Hepatocyte (in vitro differentiated cells): ENCODE results near the gene DIS3L2. TPM values are rescaled to one million over a fixed set of nuclear protein-coding genes. Genes with fewer than 3 reads are reported as not detected.
A peak's percentile ranks its signal among the peaks of the same experiment; 100 is the strongest.

Experiments used
- DNase-seq: peaks from one replicate; pipeline ENCODE4 v3.0.0-alpha.2; 2016; ENCODE audit warnings: low spot score
- H2AFZ ChIP-seq: fragments of 200-600 bp; sonication (generic); 2 replicates; pipeline ENCODE4 v1.6.0; 2016; ENCODE audit warnings: antibody characterized with exemption, mild to moderate bottlenecking
- H3K27ac ChIP-seq: fragments of 200-600 bp; sonication (generic); 2 replicates; pipeline ENCODE4 v1.5.1; 2016; ENCODE audit warnings: mild to moderate bottlenecking
- H3K27me3 ChIP-seq: fragments of 200-600 bp; sonication (generic); 2 replicates; pipeline ENCODE4 v1.6.1; 2016
- H3K36me3 ChIP-seq: fragments of 200-600 bp; sonication (generic); replicated peaks from 2 replicates; pipeline ENCODE4 v1.5.1; 2016; ENCODE audit warnings: low read depth; ENCODE audit not compliant: insufficient read depth
- H3K4me1 ChIP-seq: fragments of 200-600 bp; sonication (generic); 2 replicates; pipeline ENCODE4 v1.5.1; 2016; ENCODE audit warnings: mild to moderate bottlenecking, moderate library complexity; ENCODE audit not compliant: insufficient read depth
- H3K4me2 ChIP-seq: fragments of 200-600 bp; sonication (generic); 2 replicates; pipeline ENCODE4 v1.6.0; 2016
- H3K4me3 ChIP-seq: fragments of 200-600 bp; sonication (generic); 2 replicates; pipeline ENCODE4 v1.5.1; 2016; ENCODE audit warnings: mild to moderate bottlenecking
- H3K79me2 ChIP-seq: fragments of 200-600 bp; sonication (generic); 2 replicates; pipeline ENCODE4 v1.6.0; 2017; ENCODE audit warnings: mild to moderate bottlenecking
- H3K9me2 ChIP-seq: fragments of 200-600 bp; sonication (generic); replicated peaks from 2 replicates; pipeline ENCODE4 v1.6.0; 2017; ENCODE audit warnings: mild to moderate bottlenecking; ENCODE audit not compliant: insufficient read depth
- H3K9me3 ChIP-seq: fragments of 200-600 bp; sonication (generic); 2 replicates; pipeline ENCODE4 v1.5.1; 2016; ENCODE audit warnings: low read depth, mild to moderate bottlenecking
- H4K20me1 ChIP-seq: fragments of 200-600 bp; sonication (generic); 2 replicates; pipeline ENCODE4 v1.6.0; 2016; ENCODE audit warnings: mild to moderate bottlenecking; ENCODE audit not compliant: insufficient read depth, poor library complexity, severe bottlenecking
- EZH2 ChIP-seq: fragments of 200-600 bp; sonication (generic); IDR thresholded peaks from 2 replicates; pipeline ENCODE4 v1.6.1; 2016; ENCODE audit warnings: antibody characterized with exemption, mild to moderate bottlenecking, borderline replicate concordance
- EZH2phosphoT487 ChIP-seq: fragments of 200-600 bp; sonication (generic); IDR thresholded peaks from one replicate; pipeline ENCODE4 v1.6.1; 2018; ENCODE audit warnings: antibody characterized with exemption, mild to moderate bottlenecking, low read depth, moderate library complexity; ENCODE audit not compliant: unreplicated experiment, severe bottlenecking
- WGBS: methylation state at CpG from one replicate; pipeline ENCODE4 v1.1.6; 2016; ENCODE audit warnings: low lambda C conversion rate; ENCODE audit errors: missing lambda C conversion rate; 5-methylcytosine and 5-hydroxymethylcytosine counted together
- polyA plus RNA-seq: library from polyadenylated mRNA; unstranded; fragments of >200 nt; fragmentation: Nextera tagmentation; extraction: Ambion mirVana; gene quantifications from 2 replicates; pipeline ENCODE4 v1.2.1, GENCODE V29; 2016
- total RNA-seq: library from RNA; depleted of rRNA; stranded (reverse); fragments of >200 nt; gene quantifications from 2 replicates; pipeline ENCODE4 v1.2.3, GENCODE V29; 2014
- TF ChIP-seq, protein P1 (sequence below): fragments of 200-600 bp; sonication (generic); IDR thresholded peaks from 2 replicates; pipeline ENCODE4 v1.5.1; 2016; ENCODE audit warnings: antibody characterized with exemption, mild to moderate bottlenecking; ENCODE audit not compliant: poor library complexity

Gene DIS3L2
- total and polyA plus RNA-seq, 2 experiments from 2014 or later = 19.5 to 20.0 TPM

DNA sequence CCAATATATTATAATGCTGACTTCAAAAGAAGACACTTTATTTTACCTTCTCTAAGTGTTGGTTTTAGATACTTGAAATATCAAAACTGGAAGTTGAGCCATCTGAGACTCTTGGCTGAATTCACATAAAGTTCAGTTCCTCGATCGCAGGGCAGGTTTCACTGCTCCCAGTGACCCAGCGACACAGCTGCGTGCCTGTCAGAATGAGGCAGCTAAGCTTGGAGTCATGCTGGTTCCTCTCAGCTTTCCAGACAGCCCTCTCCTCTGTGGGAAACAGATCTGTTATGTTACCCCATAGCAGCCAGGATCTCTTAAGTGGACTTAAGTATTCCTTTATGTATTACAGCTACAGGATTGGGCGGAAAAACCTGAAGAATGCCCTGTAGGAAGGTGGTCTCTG is 274.2 kb downstream of the DIS3L2 start:
- Histone ChIP-seq H3K4me1 (no peaks in the 10 kb centered on the region), H3K27ac (no peak overlapping the region), H3K79me2 (no peaks in the 10 kb centered on the region), H2AFZ (no peak overlapping the region), H3K9me3 (no peaks in the 10 kb centered on the region), H3K4me2 (no peak overlapping the region), H3K4me3 (no peak overlapping the region), H3K36me3 (no peaks in the 10 kb centered on the region), H3K27me3 (no peaks in the 10 kb centered on the region), H4K20me1 (no peaks in the 10 kb centered on the region), H3K9me2 (no peaks in the 10 kb centered on the region)
- no peak for DNase-seq
- 82% methylated on average over 5 of the region's 5 CpGs for WGBS
- TF ChIP-seq EZH2 = no peak
- TF ChIP-seq, protein P1, sequence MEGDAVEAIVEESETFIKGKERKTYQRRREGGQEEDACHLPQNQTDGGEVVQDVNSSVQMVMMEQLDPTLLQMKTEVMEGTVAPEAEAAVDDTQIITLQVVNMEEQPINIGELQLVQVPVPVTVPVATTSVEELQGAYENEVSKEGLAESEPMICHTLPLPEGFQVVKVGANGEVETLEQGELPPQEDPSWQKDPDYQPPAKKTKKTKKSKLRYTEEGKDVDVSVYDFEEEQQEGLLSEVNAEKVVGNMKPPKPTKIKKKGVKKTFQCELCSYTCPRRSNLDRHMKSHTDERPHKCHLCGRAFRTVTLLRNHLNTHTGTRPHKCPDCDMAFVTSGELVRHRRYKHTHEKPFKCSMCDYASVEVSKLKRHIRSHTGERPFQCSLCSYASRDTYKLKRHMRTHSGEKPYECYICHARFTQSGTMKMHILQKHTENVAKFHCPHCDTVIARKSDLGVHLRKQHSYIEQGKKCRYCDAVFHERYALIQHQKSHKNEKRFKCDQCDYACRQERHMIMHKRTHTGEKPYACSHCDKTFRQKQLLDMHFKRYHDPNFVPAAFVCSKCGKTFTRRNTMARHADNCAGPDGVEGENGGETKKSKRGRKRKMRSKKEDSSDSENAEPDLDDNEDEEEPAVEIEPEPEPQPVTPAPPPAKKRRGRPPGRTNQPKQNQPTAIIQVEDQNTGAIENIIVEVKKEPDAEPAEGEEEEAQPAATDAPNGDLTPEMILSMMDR = no peak
- no peak for TF ChIP-seq EZH2phosphoT487

DNA sequence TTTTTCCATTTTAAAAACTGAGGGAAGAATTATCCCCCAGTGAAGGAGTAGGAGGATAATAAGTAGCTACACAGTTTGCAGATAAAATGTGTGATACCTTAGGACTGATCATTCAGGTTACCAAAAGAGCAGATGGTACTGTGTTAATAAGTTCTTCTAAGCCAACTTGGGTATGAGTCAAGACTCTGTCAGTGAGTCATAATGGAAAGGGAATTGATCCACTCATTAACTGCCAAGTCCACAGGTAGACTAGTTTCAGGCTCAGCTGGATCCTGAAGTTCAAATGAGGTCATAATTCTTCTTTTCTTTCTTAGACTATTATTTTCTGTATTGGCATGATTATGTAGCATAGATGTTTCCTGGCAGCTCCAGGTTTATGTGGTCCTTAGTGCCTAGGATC is 274.7 kb downstream of the DIS3L2 start:
- Histone ChIP-seq H3K36me3 (no peaks in the 10 kb centered on the region), H3K27me3 (no peaks in the 10 kb centered on the region), H3K4me1 (no peaks in the 10 kb centered on the region), H3K9me3 (no peaks in the 10 kb centered on the region), H3K4me2 (no peak overlapping the region), H2AFZ (no peak overlapping the region), H3K79me2 (no peaks in the 10 kb centered on the region), H3K27ac (no peak overlapping the region), H3K4me3 (no peak overlapping the region), H4K20me1 (no peaks in the 10 kb centered on the region), H3K9me2 (no peaks in the 10 kb centered on the region)
- TF ChIP-seq EZH2 = no peak
- TF ChIP-seq, protein P1 = no peak
- no peak for TF ChIP-seq EZH2phosphoT487
- DNase-seq = no peak

DNA sequence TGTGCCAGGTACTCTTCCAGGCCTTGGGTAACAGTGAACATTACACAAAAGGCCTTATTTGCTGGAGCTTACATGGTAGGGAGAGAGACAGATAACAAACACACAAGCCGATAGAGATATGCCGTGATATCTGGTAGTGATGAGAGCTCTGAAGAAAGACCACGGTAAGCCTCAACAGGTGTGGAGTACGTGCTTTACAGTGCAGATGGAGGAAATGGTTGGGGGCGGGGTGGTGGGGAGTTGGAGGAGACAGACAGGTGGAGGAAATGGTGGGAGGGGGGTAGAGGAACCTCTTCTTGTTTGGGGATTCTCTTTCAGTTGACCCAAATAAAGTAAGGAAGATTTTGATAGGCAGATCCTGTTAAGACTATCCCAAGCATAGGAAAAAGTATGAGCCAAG is 276.0 kb downstream of the DIS3L2 start:
- Histone ChIP-seq H3K4me2 (no peak overlapping the region), H3K27me3 (no peaks in the 10 kb centered on the region), H4K20me1 (no peaks in the 10 kb centered on the region), H3K9me2 (no peaks in the 10 kb centered on the region), H3K27ac (no peak overlapping the region), H3K4me1 (no peaks in the 10 kb centered on the region), H3K9me3 (no peaks in the 10 kb centered on the region), H3K36me3 (no peaks in the 10 kb centered on the region), H3K4me3 (no peak overlapping the region), H2AFZ (no peak overlapping the region), H3K79me2 (no peaks in the 10 kb centered on the region)
- no peak for DNase-seq
- TF ChIP-seq, protein P1 = no peak
- no peak for TF ChIP-seq EZH2
- no peak for TF ChIP-seq EZH2phosphoT487
- 94% methylated on average over 5 of the region's 5 CpGs for WGBS

DNA sequence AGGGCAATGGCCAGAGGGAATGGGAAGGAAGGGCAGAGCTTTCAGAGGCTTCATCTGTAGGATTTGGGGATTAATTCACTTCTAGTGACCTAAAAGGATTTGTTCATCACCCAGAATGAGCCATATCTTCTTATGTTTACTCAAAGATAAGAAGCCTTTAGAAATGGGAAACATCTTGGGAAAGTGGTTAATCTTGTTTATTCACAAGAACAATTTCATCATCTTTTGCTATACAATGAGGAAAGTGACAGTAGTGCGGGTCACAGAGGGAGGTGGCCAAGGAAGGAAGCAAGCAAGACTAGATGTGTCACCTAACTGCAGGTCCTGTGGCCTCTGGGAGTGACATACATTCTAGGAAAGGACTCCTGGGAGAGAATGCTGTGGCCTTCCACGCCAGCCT is 276.6 kb downstream of the DIS3L2 start:
- Histone ChIP-seq H3K36me3 (no peaks in the 10 kb centered on the region), H3K4me2 (no peak overlapping the region), H4K20me1 (no peaks in the 10 kb centered on the region), H3K9me3 (no peaks in the 10 kb centered on the region), H3K9me2 (no peaks in the 10 kb centered on the region), H3K27me3 (no peaks in the 10 kb centered on the region), H3K27ac (no peak overlapping the region), H2AFZ (no peak overlapping the region), H3K4me1 (no peaks in the 10 kb centered on the region), H3K79me2 (no peaks in the 10 kb centered on the region), H3K4me3 (no peak overlapping the region)
- TF ChIP-seq, protein P1 = no peak
- no peak for TF ChIP-seq EZH2phosphoT487
- TF ChIP-seq EZH2 = no peak
- 74% methylated on average over 2 of the region's 2 CpGs for WGBS
- DNase-seq = peak; percentile 19
